Activated T-cell treated with anti-CD3 and anti-CD28 coated beads, Interleukin-2, amount 50 U/mL, for 24 hours (primary cell): Measurements from ENCODE around the gene METRNL.
A peak's percentile ranks its signal among the peaks of the same experiment; 100 is the strongest.

Experiments
- DNase-seq: peaks from one replicate; pipeline ENCODE4 v3.0.0-alpha.2; 2020
- H3K27ac Mint-ChIP-seq: 2 replicates; pipeline ENCODE4 v1.8.0; 2020; ENCODE audit warnings: mild to moderate bottlenecking, mixed read lengths
- H3K27me3 Mint-ChIP-seq: 2 replicates; pipeline ENCODE4 v1.8.0; 2020; ENCODE audit warnings: mixed read lengths
- H3K36me3 Mint-ChIP-seq: 2 replicates; pipeline ENCODE4 v1.8.0; 2020; ENCODE audit warnings: low read depth, mixed read lengths
- H3K4me1 Mint-ChIP-seq: 2 replicates; pipeline ENCODE4 v1.8.0; 2020; ENCODE audit warnings: low read depth, mixed read lengths
- H3K4me3 Mint-ChIP-seq: 2 replicates; pipeline ENCODE4 v1.8.0; 2020; ENCODE audit warnings: mild to moderate bottlenecking, moderate library complexity, mixed read lengths
- H3K9me3 Mint-ChIP-seq: 2 replicates; pipeline ENCODE4 v1.8.0; 2020; ENCODE audit warnings: mixed read lengths

The METRNL gene

DNA sequence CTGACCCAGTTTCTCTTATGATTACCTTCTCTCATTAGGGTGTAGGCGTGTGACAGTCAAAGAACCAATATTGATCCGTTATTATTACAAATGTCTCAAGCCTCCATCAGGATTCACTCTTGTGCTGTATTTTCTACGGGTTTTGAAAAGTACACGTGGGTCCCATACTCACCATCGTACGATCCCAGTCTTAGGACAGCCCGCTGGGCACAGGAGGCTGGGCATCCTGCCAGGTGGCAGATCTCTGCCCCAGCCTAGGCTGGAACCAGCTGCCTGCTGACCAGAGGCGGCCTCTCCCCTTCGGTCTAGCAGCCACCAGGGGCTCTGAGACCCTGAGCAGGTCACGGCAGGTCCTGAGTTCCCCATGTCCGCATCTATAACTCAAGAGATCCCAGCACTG is 2.0 kb upstream of the METRNL start:
- H3K27ac Mint-ChIP-seq, result no peak overlapping the region
- H3K4me1 Mint-ChIP-seq, result peaks cover 11% of the 10 kb centered on the region
- no peak overlapping the region for H3K4me3 Mint-ChIP-seq
- no peaks in the 10 kb centered on the region for H3K9me3 Mint-ChIP-seq
- DNase-seq, result no peak
- H3K36me3 Mint-ChIP-seq, result peaks cover 9% of the 10 kb centered on the region
- peaks cover 20% of the 10 kb centered on the region for H3K27me3 Mint-ChIP-seq

DNA sequence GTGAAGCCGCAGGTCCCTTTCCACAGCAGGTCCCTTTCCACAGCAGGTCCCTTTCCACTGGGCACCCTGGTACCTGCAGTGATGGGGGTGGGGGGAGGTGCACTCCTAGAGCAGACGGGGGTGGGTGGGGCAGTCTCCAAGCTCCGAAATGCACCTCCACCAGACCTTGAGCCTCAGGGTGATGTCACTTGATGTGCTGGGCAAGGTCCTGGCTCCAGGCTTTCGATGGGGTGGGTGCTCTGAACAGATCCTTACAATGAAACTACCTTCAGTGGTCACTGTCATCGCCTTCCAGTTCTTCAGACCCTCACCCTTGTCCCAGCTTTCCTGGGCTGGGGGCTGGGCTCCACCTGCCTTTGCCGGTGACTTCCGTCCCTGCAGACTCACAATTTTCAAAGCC is 1.5 kb upstream of the METRNL start:
- H3K4me1 Mint-ChIP-seq, result peaks cover 17% of the 10 kb centered on the region
- peak overlapping the region; percentile 23 for H3K4me3 Mint-ChIP-seq
- no peak for DNase-seq
- H3K27me3 Mint-ChIP-seq, result peaks cover 24% of the 10 kb centered on the region
- H3K9me3 Mint-ChIP-seq, result no peaks in the 10 kb centered on the region
- peaks cover 15% of the 10 kb centered on the region for H3K36me3 Mint-ChIP-seq
- H3K27ac Mint-ChIP-seq, result no peak overlapping the region

DNA sequence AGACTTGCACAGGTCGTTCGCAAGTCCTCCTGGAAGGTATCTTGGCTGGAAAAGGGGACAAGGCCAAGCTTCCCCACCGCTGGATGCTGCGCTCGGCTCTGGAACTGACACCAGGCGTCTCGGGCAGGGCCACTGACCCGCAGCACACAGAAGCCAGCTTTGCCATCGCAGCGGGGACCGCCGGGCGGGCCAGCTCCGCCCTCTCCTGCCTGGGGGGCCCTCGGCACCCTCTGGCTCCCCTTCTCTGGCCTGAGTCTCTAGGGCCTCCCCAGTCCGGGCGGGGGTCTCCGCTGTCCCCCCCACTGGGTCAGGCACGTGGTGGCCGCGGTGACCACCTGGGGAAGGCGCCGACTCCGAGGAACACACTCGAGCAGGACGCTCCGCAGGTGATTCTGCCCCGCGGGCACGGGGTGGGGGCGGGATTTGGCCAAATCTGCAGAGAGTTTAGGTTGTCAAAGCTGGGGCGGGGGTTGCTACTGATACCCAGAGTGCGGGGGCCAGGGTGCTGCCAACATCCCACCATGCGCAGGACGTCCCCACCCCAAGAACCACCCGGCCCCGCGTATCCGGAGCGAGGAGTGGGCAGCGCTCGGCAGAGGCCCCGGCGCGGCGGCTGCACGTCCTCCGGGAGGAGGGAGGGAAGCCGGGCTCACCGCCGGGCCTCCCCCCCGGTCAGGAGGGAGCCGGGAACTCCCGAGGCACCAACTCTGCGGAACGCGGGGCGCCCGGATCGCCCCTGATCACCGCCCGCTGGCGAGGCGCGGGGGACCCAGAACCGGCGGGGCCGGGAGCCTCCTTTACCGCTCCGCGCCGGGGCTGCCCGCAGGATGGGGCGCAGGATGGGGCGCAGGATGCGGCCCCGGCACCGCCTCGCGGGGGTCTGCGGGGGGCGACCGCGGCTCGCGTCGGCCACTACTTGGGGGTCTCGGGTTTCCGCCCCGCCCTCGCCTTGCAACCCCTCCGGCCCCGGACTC is 744 bp upstream of the METRNL start:
- Mint-ChIP-seq H3K27me3 (peaks cover 24% of the 10 kb centered on the region), H3K9me3 (no peaks in the 10 kb centered on the region), H3K4me1 (peaks cover 24% of the 10 kb centered on the region), H3K36me3 (peaks cover 18% of the 10 kb centered on the region), H3K4me3 (peak overlapping the region; percentile 41), H3K27ac (no peak overlapping the region)
- DNase-seq, result peak; percentile 60

DNA sequence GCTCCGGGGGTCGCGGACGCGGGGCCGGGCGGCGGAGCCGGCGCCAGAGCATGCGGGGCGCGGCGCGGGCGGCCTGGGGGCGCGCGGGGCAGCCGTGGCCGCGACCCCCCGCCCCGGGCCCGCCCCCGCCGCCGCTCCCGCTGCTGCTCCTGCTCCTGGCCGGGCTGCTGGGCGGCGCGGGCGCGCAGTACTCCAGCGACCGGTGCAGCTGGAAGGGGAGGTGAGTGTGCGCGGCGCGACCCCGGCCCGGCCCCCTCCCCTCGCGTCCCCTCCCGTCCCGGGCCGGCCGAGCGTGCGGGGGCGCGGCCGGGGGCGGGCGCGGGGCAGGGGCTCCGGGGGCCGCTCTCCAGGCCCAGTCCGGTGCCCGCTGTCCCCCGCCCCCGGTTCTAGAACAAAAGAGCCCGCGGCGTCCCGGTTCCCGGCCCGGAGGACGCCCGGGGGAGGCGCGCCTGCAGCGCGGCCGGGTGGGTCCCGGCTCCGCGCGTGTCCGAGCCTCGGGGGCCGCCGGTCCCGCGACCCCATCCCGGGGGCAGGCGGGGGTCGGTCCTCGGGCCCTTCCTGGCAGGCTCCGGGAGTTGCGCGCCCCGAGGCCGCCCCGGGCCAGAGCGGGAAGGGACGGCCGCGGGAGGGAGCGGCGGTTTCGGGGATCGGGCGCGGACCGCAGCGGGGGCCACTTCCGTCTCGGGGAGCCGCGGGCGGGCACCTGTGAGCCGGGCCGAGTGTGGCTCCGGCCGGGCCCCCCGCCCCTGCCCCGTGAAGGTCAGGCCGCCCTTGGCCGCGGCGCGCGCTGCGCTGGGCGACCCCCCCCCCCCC is 563 bp downstream of the METRNL start:
- Mint-ChIP-seq H3K36me3 (peaks cover 24% of the 10 kb centered on the region), H3K4me1 (peaks cover 37% of the 10 kb centered on the region), H3K4me3 (no peak overlapping the region), H3K27me3 (peaks cover 24% of the 10 kb centered on the region), H3K27ac (no peak overlapping the region), H3K9me3 (no peaks in the 10 kb centered on the region)
- DNase-seq, result peak; percentile 48

DNA sequence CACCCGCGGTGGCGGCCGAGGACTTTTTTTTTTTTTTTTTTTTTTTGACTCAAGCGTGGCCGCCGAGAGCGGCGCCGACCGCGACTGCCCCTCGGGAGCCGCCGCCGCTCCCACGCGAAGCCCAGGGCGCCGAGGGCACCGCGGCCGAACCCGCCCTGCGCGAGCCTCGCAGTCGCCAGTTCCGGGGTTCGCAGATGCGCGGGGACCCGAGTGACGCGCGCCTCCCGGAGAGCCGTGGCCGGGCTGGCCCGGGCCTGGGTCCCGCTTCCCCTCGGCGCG is 1.1 kb downstream of the METRNL start:
- H3K4me1 Mint-ChIP-seq, result peaks cover 42% of the 10 kb centered on the region
- H3K27me3 Mint-ChIP-seq, result peaks cover 24% of the 10 kb centered on the region
- no peak overlapping the region for H3K27ac Mint-ChIP-seq
- H3K9me3 Mint-ChIP-seq, result no peaks in the 10 kb centered on the region
- no peak for DNase-seq
- no peak overlapping the region for H3K4me3 Mint-ChIP-seq
- peaks cover 25% of the 10 kb centered on the region for H3K36me3 Mint-ChIP-seq

DNA sequence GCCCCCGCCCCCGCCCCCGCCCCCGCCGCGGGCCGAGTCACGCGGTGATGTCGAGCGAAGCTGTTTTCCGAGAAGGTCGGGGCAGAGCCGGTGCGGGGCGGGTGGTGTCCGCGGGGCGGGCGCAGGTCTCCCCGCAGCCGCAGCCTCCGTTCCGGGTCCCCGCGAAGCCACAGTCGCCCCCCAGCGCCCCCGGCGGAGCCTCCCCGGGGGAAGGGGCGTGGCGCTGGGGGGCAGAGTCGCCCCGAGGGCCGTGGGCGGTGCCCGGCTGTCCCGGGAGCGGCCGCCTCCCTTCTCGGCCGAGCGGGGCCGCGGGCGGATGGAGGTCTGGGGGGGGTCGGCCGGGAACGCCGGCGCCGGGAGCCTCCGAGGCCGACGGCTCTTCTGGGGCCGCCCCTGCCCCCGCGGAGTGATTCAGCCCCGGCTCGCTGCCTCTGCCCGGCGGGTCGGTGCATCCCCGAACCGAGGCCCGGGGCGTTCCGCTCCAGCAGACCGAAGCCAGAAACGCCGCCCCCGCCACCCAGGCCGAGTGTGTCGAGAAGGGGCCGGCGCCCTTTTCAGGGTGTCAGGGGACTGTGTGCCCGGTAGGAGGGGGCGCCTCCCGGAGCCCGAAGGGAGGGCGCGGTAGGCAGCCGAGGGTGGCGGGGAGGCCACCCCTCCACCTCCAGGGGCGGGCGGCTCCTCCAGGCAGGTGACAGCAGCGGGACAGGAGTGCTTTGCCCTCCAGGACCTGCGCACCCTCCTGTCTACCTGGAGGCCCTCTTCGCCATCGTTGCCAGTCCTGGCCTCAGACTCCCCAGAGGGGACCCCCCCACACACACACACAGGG is 1.7 kb downstream of the METRNL start:
- no peaks in the 10 kb centered on the region for H3K9me3 Mint-ChIP-seq
- peaks cover 45% of the 10 kb centered on the region for H3K4me1 Mint-ChIP-seq
- no peak overlapping the region for H3K27ac Mint-ChIP-seq
- peaks cover 29% of the 10 kb centered on the region for H3K36me3 Mint-ChIP-seq
- peak overlapping the region; percentile 75 for H3K4me3 Mint-ChIP-seq
- DNase-seq, result peak; percentile 68
- H3K27me3 Mint-ChIP-seq, result peaks cover 24% of the 10 kb centered on the region

DNA sequence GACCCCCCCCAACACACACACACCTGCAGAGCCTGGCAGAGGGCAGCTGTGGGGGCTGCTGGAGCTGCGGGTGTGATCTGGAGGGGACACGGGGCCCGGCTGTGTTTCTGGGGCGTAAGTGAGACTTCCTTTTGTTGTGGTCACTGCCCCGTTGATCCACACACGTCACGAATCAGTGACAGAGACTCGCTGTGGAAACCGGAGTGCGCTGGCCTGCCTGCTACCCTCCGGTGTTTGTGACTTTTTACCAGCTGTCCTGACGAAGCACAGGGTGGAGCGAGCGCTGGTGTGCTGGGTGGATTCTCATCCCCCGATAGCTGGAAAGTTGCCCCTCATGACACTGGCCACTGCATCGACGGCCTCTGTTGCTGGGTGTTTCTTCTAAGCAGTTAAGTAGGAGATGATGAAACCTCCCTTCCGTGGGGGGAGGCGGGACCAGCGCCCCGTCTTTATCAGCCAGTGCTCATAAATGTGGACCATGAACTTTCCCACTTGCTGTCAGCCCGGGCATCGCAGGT is 2.3 kb downstream of the METRNL start:
- Mint-ChIP-seq H3K27ac (peak overlapping the region; percentile 67), H3K36me3 (peaks cover 35% of the 10 kb centered on the region), H3K27me3 (peaks cover 24% of the 10 kb centered on the region), H3K4me3 (peak overlapping the region; percentile 75), H3K9me3 (no peaks in the 10 kb centered on the region), H3K4me1 (peaks cover 47% of the 10 kb centered on the region)
- DNase-seq, result no peak

DNA sequence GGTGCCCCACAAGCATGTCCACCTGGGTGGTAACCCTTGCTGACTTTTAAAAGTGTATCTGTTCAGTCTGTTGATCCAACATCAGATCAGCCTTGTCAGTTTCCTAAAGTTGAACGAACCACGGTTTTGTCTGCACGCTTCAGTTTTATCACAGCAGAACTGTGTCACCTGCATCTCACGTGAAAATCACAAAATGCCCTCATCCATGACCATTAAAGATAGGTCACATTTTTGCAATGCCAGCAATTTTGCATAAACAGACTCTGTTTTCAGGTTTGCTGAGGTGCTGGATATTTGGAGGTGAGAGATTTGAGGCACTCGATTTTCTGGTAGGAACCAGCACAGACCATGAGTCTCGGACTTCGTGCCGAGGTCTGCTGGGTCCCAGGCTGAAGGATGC is 3.0 kb downstream of the METRNL start:
- peaks cover 45% of the 10 kb centered on the region for H3K4me1 Mint-ChIP-seq
- peak overlapping the region; percentile 94 for H3K27ac Mint-ChIP-seq

DNA sequence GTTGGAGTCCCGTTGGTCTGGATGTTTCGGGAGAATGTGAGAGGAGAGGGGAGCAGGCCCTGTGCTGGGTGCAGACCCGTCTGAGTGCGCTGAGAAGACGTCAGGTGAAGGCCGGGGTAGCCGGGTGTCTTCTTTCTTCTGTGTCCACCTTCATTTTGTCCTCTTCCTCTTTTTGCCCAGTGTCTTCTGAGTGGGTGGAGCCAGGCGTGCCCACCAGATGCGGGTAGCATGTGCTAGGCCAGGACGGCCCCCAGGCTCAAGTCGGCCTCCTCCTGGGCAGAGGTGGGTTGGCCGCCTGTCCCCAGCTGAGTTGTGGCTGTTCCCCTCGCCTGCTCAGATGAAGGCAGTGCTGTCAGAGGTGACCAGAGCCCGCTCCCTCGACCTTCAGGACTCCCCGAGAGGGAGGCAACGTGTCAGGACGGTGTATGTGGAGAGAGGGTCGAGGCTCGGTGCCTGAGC is 3.5 kb downstream of the METRNL start:
- peaks cover 40% of the 10 kb centered on the region for H3K36me3 Mint-ChIP-seq
- peaks cover 14% of the 10 kb centered on the region for H3K27me3 Mint-ChIP-seq

More for the DNA sequence above, 3.0 kb downstream of the METRNL start:
- peak overlapping the region; percentile 75 for H3K4me3 Mint-ChIP-seq
- peaks cover 35% of the 10 kb centered on the region for H3K36me3 Mint-ChIP-seq
- H3K27me3 Mint-ChIP-seq, result peaks cover 19% of the 10 kb centered on the region
- no peak for DNase-seq
- no peaks in the 10 kb centered on the region for H3K9me3 Mint-ChIP-seq

DNA sequence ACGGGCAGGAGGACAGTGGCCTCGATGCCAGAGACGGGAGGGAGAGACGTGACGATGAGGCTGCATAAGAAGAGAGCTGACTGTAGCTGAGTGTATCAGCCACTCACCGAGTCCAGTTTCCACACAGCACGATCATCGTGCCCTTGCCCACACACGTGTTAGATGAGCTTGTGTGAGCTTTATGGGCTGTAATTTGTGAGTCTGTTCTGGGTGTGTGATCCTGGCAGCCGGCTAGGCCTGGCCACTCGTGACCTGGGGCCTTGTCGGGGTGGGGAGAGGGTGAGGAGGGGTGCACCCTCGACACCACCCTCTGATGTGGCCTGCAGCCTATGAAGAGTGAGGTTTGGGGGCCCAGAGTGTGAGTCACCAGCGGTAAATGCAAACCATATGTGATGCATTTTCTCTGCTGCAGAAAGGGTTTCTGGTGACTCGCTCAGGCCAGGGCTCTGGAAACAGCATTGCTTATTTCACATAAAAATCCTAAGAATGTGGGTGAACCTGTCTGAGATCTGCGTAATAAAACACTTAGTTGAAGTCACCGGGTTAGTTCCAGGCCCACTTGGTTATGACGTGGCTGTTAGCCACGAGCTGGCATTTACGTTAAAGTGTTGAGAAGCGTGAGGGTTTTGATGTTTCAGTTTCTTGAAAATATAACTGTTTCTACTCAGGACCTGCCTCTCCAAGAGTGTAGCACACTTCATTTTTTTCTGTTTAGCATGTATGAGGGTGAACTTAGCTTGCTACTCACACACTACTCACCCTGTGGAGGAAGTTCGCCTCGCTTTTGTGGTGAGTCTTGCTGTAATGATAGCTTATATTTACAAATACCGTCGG is 4.2 kb downstream of the METRNL start:
- peak overlapping the region; percentile 75 for H3K4me3 Mint-ChIP-seq
- peaks cover 43% of the 10 kb centered on the region for H3K36me3 Mint-ChIP-seq
- H3K27me3 Mint-ChIP-seq, result peaks cover 10% of the 10 kb centered on the region
- DNase-seq, result peak; percentile 70
- H3K27ac Mint-ChIP-seq, result peak overlapping the region; percentile 94
- H3K9me3 Mint-ChIP-seq, result no peaks in the 10 kb centered on the region
- H3K4me1 Mint-ChIP-seq, result peaks cover 45% of the 10 kb centered on the region

More for the DNA sequence above, 3.5 kb downstream of the METRNL start:
- Mint-ChIP-seq H3K4me1 (peaks cover 45% of the 10 kb centered on the region), H3K27ac (peak overlapping the region; percentile 94), H3K9me3 (no peaks in the 10 kb centered on the region), H3K4me3 (peak overlapping the region; percentile 75)
- no peak for DNase-seq

DNA sequence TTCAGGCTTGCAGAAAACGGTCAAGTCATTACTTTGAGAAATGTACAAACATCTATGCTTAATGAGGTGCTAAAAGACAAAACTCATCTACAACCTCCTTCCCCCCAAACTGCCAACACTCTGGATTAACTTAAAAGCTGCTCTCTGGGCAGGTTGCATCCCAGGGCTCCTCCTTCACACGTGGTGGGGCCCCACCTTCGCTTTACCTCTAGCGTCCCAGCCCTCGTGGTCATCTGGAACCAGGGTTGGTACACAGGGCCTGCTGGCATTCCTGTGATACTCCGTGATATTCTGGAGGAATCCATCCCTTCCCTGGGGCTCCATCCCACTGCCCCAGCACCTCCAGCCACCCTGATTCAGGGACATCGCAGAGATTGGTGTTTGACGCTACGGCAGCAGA is 4.8 kb downstream of the METRNL start:
- H3K4me3 Mint-ChIP-seq, result peak overlapping the region; percentile 75
- peaks cover 10% of the 10 kb centered on the region for H3K27me3 Mint-ChIP-seq
- no peak for DNase-seq
- peaks cover 47% of the 10 kb centered on the region for H3K4me1 Mint-ChIP-seq
- no peaks in the 10 kb centered on the region for H3K9me3 Mint-ChIP-seq
- peak overlapping the region; percentile 94 for H3K27ac Mint-ChIP-seq
- H3K36me3 Mint-ChIP-seq, result peaks cover 44% of the 10 kb centered on the region

DNA sequence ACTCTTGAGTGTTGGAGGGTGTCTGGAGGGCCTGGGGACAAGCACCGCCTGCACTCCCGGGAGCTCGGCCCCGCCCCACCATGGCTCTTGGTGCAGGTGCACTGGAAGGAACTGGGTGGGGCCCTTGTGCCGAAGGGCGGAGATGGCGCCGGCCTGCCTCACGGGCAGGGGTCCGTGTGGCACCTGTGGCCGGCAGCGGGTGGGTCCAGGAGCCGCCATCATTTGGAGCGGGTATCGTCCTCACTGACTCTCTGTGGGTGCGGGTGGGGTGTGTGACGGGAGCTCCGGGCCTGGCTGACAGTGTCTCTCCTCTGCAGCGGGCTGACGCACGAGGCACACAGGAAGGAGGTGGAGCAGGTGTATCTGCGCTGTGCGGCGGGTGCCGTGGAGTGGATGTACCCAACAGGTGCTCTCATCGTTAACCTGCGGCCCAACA is 5.2 kb downstream of the METRNL start:
- DNase-seq, result no peak
- Mint-ChIP-seq H3K27ac (peak overlapping the region; percentile 94), H3K27me3 (peaks cover 10% of the 10 kb centered on the region), H3K4me1 (peaks cover 48% of the 10 kb centered on the region), H3K9me3 (no peaks in the 10 kb centered on the region), H3K36me3 (peaks cover 49% of the 10 kb centered on the region), H3K4me3 (peak overlapping the region; percentile 75)

DNA sequence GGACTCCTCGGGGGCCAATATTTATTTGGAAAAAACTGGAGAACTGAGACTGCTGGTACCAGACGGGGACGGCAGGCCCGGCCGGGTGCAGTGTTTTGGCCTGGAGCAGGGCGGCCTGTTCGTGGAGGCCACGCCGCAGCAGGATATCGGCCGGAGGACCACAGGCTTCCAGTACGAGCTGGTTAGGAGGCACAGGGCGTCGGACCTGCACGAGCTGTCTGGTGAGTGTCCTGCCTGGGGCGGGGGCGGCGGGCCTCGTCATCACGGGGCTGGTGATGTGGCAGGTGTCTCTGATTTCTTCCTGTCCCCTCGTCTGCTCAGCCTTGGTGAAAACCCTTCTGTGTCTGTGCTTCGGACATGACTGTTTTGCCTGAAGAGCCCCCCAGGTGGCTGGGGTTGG is 5.7 kb downstream of the METRNL start:
- Mint-ChIP-seq H3K27ac (peak overlapping the region; percentile 94), H3K36me3 (peaks cover 49% of the 10 kb centered on the region), H3K9me3 (no peaks in the 10 kb centered on the region), H3K27me3 (peaks cover 10% of the 10 kb centered on the region), H3K4me1 (peaks cover 48% of the 10 kb centered on the region), H3K4me3 (no peak overlapping the region)
- no peak for DNase-seq
